ENCODE results near the gene PPARG. TPM values are rescaled to one million over a fixed set of nuclear protein-coding genes. Genes with fewer than 3 reads are reported as not detected.
A peak's percentile ranks its signal among the peaks of the same experiment; 100 is the strongest.

Gene PPARG
- total and polyA plus RNA-seq, 2 of the 13 experiments (the other 11 are each of a cell fraction or from before 2014, with no cell fraction given) = 13.9 to 58.3 TPM

GRCh38 chr3:12440927-12441714 is 152.3 kb downstream of the PPARG start:
- TF ChIP-seq ELF3 (CRISPR knock-in tag; IDR thresholded peaks at IDR 0.05) (no peak), MAFF (IDR thresholded peaks at IDR 0.05; ENCODE audit: low read depth, low read length) (peak; percentile 93), ZBTB38 (CRISPR knock-in tag; IDR thresholded peaks at IDR 0.05) (peak; percentile 41; the same call in 1 of the 2 replicates), HCFC1 (IDR thresholded peaks at IDR 0.05; ENCODE audit: low read depth, low read length) (no peak), ESRRA (CRISPR knock-in tag; IDR thresholded peaks at IDR 0.05; ENCODE audit: low read depth) (no peak), MAFG (CRISPR knock-in tag; IDR thresholded peaks at IDR 0.05) (peak; percentile 58; the same call in 1 of the 2 replicates), CREM (IDR thresholded peaks at IDR 0.05) (no peak), CREM (CRISPR knock-in tag; IDR thresholded peaks at IDR 0.05) (no peak), KDM5B (CRISPR knock-in tag; IDR thresholded peaks at IDR 0.05; ENCODE audit: borderline replicate concordance) (no peak), ZNF687 (CRISPR knock-in tag; IDR thresholded peaks at IDR 0.05) (peak; percentile 32; the same call in 1 of the 2 replicates), MAFK (conservative IDR thresholded peaks at IDR 0.05 in 1 of 2, IDR thresholded peaks at IDR 0.05 in 1 of 2; ENCODE audit: low read length in 2 of 2) (peak; percentile 94 to 97), MLLT10 (CRISPR knock-in tag; IDR thresholded peaks at IDR 0.05) (no peak), KAT8 (CRISPR knock-in tag; IDR thresholded peaks at IDR 0.05) (no peak)
- intact Hi-C loops (cut with micrococcal nuclease; ENCODE audit: unreplicated experiment) = no loop called here
- no peak for ATAC-seq

More at GRCh38 chr3:12440927-12441714, 152.3 kb downstream of the PPARG start:
- in situ Hi-C loops (cut with HindIII; ENCODE audit: extremely low pct_ligation_motif_present, low pct_unique_long_range_greater_than_20kb) = no loop called here
- H4K20me1 ChIP-seq (ENCODE audit: insufficient read depth, low read length) = no peaks in the 10 kb centered on the region
- ChIA-PET CTCF (ENCODE audit: low intra/inter-chr PET ratio, low total read pairs) (no interaction called here), POLR2A (interaction anchor here (1.0 to 2.2 kb wide), 2 partner anchors 11 to 39 kb away, joined by 3 to 7 read pairs; no protein-coding TSS in a partner anchor)
- no peak overlapping the region for H3K4me2 ChIP-seq (ENCODE audit: low read depth, low read length)
- H3K4me3 ChIP-seq (replicated peaks in 1 of 3; ENCODE audit: insufficient read depth in 1 of 3, low read depth in 2 of 3, low read length in 3 of 3) = no peak overlapping the region
- peaks cover 31% of the 10 kb centered on the region for H3K4me1 ChIP-seq (ENCODE audit: insufficient read depth, low read length)
- H2AFZ ChIP-seq (ENCODE audit: low read length) = no peak overlapping the region
- FAIRE-seq = no peak
- no peaks in the 10 kb centered on the region for H3K36me3 ChIP-seq (replicated peaks in 1 of 2; ENCODE audit: control insufficient read depth in 1 of 2, insufficient read depth in 2 of 2, low read length in 2 of 2)
- no peaks in the 10 kb centered on the region for H3K9me3 ChIP-seq (ENCODE audit: low read length)
- 95% methylated on average over 19 of the region's 21 CpGs for whole genome bisulfite sequencing (ENCODE audit: low lambda C conversion rate)
- H3K79me2 ChIP-seq (ENCODE audit: insufficient read depth, low read length) = no peaks in the 10 kb centered on the region
- H3K27me3 ChIP-seq (ENCODE audit: control insufficient read depth in 1 of 2, insufficient read depth in 2 of 2, low read length in 2 of 2) = no peaks in the 10 kb centered on the region
- DNase-seq (ENCODE audit: low spot score) = no peak
- BruUV-seq (replicated peaks) = no TSS peak
- H3K27ac ChIP-seq (ENCODE audit: extremely low read length, insufficient read depth, low read length) = no peak overlapping the region
- H3K9ac ChIP-seq (ENCODE audit: insufficient read depth, low read depth, low read length) = no peak overlapping the region

Data from HepG2 (cell line).